Ascending aorta (tissue), 2 donors: ENCODE results near the gene HSD17B11. TPM values are rescaled to one million over a fixed set of nuclear protein-coding genes. Genes with fewer than 3 reads are reported as not detected.
"Not testable (repeated sequence)": the region's sequence is repeated elsewhere in the genome, so short reads cannot be mapped to it uniquely, and the experiment has no call there.

Source experiments
- DNase-seq, 2 donors: peaks; one replicate each; pipeline ENCODE4 v3.0.0-alpha.2; 2019; ENCODE audit warnings: low spot score in 2 of 2
- H3K27ac ChIP-seq, 2 donors: fragments of 200-600 bp; sonication (generic); one replicate each; pipeline ENCODE4 v1.5.1; 2016 to 2017; ENCODE audit warnings: mild to moderate bottlenecking in 1 of 2
- H3K27me3 ChIP-seq: fragments of 200-600 bp; sonication (generic); one replicate; pipeline ENCODE4 v1.5.1; 2017
- H3K36me3 ChIP-seq, 2 donors: fragments of 200-600 bp; sonication (generic); one replicate each; pipeline ENCODE4 v1.5.1; 2016
- H3K4me1 ChIP-seq, 2 donors: fragments of 200-600 bp; sonication (generic); one replicate each; pipeline ENCODE4 v1.5.1; 2016 to 2017; ENCODE audit warnings: mild to moderate bottlenecking in 1 of 2
- H3K4me3 ChIP-seq, 2 donors: fragments of 200-600 bp; sonication (generic); one replicate each; pipeline ENCODE4 v1.5.1; 2016 to 2017; ENCODE audit warnings: mild to moderate bottlenecking in 1 of 2
- H3K9me3 ChIP-seq, 2 donors: fragments of 200-600 bp; sonication (generic); one replicate each; pipeline ENCODE4 v1.5.1; 2016
- CTCF ChIP-seq, 3 experiments: fragments of 200-600 bp in 2 of 3; fragments of 450-650 bp in 1 of 3; sonication (generic) in 2 of 3; IDR thresholded peaks; one replicate each; pipeline ENCODE4 v1.5.1; 2016 to 2019; ENCODE audit warnings: antibody characterized with exemption in 3 of 3, mild to moderate bottlenecking in 1 of 3, moderate library complexity in 1 of 3
- intact Hi-C: fragments of 100-400 bp; cut with DNase I; formaldehyde crosslinking; loops from one replicate; pipeline ENCODE4 v1.15.1; 2023
- total RNA-seq: library from RNA; depleted of rRNA; stranded (reverse); fragments of >200 nt; gene quantifications from one replicate; pipeline ENCODE4 v1.1.0, GENCODE V29; 2016

Gene HSD17B11
- total RNA-seq, 1 donor from 2014 or later: 29.8 TPM

- Histone ChIP-seq H3K27ac (no peak overlapping the region), H3K36me3 (no peaks in the 10 kb centered on the region), H3K9me3 (no peaks in the 10 kb centered on the region), H3K27me3 (no peaks in the 10 kb centered on the region), H3K4me3 (no peak overlapping the region), H3K4me1 (no peaks in the 10 kb centered on the region)
- TF ChIP-seq CTCF (IDR thresholded peaks at IDR 0.05): no peak
- no peak for DNase-seq
- intact Hi-C loops: no loop called here
Observed at GRCh38 chr4:87410157-87410556, 19.2 kb upstream of the HSD17B11 start.

- H3K9me3 ChIP-seq: no peaks in the 10 kb centered on the region
- H3K4me1 ChIP-seq: no peaks in the 10 kb centered on the region
- no peak overlapping the region for H3K4me3 ChIP-seq
- no peak for TF ChIP-seq CTCF (IDR thresholded peaks at IDR 0.05)
- DNase-seq: no peak
- intact Hi-C loops: no loop called here
- no peaks in the 10 kb centered on the region for H3K27me3 ChIP-seq
- no peaks in the 10 kb centered on the region for H3K36me3 ChIP-seq
- no peak overlapping the region for H3K27ac ChIP-seq
Observed at GRCh38 chr4:87409420-87409939, 18.5 kb upstream of the HSD17B11 start.

DNA sequence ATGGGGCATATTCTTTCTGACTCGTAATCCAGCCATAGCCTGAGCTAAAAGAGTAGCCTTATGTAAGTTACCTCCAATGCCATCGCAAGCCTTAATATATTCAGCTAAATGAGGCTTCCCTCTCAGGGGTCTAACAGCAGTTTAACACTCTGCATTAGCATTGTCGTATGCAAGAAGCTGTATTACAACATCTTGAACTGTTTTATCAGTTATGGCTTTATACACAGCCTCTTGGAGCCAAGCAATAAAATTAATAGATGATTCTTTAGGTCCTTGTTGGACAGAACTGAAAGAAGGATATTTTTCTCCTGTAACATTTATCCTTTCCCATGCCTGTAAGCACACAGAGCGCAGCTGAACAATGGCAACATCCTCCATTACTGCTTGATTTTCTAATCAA lies 15.9 kb upstream of the HSD17B11 start:
- H3K36me3 ChIP-seq, DNase-seq, H3K9me3 ChIP-seq, H3K4me1 ChIP-seq, H3K27ac ChIP-seq, intact Hi-C loops, H3K4me3 ChIP-seq, H3K27me3 ChIP-seq: not testable (repeated sequence)

DNA sequence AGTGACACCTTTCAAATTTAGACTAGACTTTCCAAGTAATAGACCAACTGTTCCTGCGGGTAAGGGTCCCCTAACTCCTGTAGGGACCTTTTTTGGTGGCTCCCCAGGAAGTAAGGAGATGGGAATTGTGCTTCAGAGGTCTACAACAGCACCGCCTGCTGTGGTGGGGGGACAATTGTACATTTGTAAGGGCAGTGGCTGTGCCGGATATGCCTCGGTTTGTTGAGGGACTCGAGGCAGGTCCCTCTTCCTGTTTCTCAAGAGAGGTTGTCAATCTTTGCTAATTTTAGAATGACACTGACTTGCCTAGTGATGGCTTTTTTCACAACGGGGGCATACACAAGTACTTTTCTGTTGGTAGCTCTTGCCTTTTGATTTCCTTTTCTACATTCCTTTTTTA lies 15.5 kb upstream of the HSD17B11 start:
- intact Hi-C loops: no loop called here
- no peak for DNase-seq
- TF ChIP-seq CTCF (IDR thresholded peaks at IDR 0.05): no peak
- H3K4me1 ChIP-seq: no peaks in the 10 kb centered on the region
- no peak overlapping the region for H3K27ac ChIP-seq
- H3K9me3 ChIP-seq: no peaks in the 10 kb centered on the region
- no peaks in the 10 kb centered on the region for H3K36me3 ChIP-seq
- no peak overlapping the region for H3K4me3 ChIP-seq
- no peaks in the 10 kb centered on the region for H3K27me3 ChIP-seq

DNA sequence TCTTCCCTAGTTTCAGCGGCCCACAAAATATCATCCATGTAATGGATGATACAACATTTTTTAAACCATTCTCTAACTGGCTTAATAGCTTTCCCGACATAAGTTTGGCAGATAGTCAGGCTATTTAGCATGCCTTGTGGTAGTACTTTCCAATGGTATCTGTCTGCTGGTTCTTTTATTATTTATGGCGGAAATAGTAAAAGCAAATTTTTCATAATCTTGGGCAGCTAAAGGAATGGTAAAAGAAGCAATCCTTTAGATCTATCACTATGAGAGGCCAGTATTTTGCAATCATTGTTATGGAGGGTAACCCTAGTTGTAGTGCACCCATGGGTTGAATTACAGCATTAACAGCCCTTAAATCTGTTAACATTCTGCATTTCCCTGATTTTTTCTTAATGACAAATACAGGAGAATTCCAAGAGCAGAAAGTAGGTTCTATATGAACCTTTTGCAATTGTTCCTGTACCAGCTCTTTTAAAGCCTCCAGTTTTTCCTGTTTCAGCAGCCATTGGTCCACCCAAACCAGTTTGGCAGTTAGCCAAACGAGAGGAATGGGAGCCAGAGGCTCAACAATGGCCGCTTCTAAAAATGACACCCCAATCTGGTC lies 14.3 kb upstream of the HSD17B11 start:
- Histone ChIP-seq H3K27ac (no peak overlapping the region), H3K4me3 (no peak overlapping the region), H3K27me3 (no peaks in the 10 kb centered on the region), H3K9me3 (no peaks in the 10 kb centered on the region), H3K4me1 (no peaks in the 10 kb centered on the region), H3K36me3 (no peaks in the 10 kb centered on the region)
- intact Hi-C loops: no loop called here
- no peak for TF ChIP-seq CTCF (IDR thresholded peaks at IDR 0.05)
- no peak for DNase-seq

GRCh38 chr4:87403732-87404131 lies 12.7 kb upstream of the HSD17B11 start:
- H3K4me1 ChIP-seq, H3K4me3 ChIP-seq, H3K36me3 ChIP-seq, intact Hi-C loops, H3K27me3 ChIP-seq, H3K9me3 ChIP-seq, DNase-seq, H3K27ac ChIP-seq: not testable (repeated sequence)

DNA sequence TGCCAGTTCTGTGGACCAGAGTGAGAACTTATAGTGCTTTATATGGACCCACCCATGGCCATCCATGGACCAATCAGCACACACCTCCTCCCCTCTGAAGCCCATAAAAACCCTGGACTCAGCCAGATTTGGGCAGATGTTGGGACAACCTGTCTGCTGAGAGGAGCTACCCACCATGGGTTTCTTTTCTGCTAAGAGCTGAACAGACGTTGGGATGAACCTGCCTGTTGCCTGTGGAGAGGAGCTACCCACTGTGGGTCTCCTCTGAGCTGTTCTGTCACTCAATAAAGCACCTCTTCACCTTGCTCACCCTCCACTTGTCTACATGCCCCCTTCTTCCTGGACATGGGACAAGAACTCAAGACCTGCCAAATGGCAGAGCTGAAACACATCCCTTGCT lies 9.0 kb upstream of the HSD17B11 start:
- Histone ChIP-seq H3K9me3 (no peaks in the 10 kb centered on the region), H3K4me1 (no peaks in the 10 kb centered on the region), H3K4me3 (no peak overlapping the region), H3K27me3 (no peaks in the 10 kb centered on the region), H3K36me3 (no peaks in the 10 kb centered on the region), H3K27ac (no peak overlapping the region)
- intact Hi-C loops: no loop called here
- no peak for DNase-seq
- no peak for TF ChIP-seq CTCF (IDR thresholded peaks at IDR 0.05)
